GM15510 (cell line): ENCODE results near the gene DMAP1.

Experiments
- POLR2A ChIP-seq: IDR thresholded peaks from 3 replicates; pipeline ENCODE4 v1.6.1; 2011; ENCODE audit warnings: borderline replicate concordance; ENCODE audit not compliant: insufficient read length; ENCODE audit errors: extremely low read depth

The DMAP1 gene

GRCh38 chr1:44213222-44214112, at the start of gene DMAP1:
DMAP1 (plus strand) TSS chr1:44213471; CDS start chr1:44213754, 283 bp downstream.
- TF ChIP-seq POLR2A = peak; percentile 65

GRCh38 chr1:44168520-44169098, 44.7 kb upstream of the DMAP1 start:
- TF ChIP-seq POLR2A = no peak

GRCh38 chr1:44170281-44170823, 42.9 kb upstream of the DMAP1 start:
- TF ChIP-seq POLR2A = no peak

GRCh38 chr1:44174630-44175029, 38.6 kb upstream of the DMAP1 start:
- TF ChIP-seq POLR2A = no peak

GRCh38 chr1:44200336-44200735, 12.9 kb upstream of the DMAP1 start:
- no peak for TF ChIP-seq POLR2A

GRCh38 chr1:44208226-44208625, 5.0 kb upstream of the DMAP1 start:
- no peak for TF ChIP-seq POLR2A

- no peak for TF ChIP-seq POLR2A
Measured at GRCh38 chr1:44210595-44210994, 2.7 kb upstream of the DMAP1 start.

- no peak for TF ChIP-seq POLR2A
Measured at GRCh38 chr1:44212355-44213221, 683 bp upstream of the DMAP1 start.

GRCh38 chr1:44217809-44218410, 4.6 kb downstream of the DMAP1 start:
- TF ChIP-seq POLR2A = no peak

GRCh38 chr1:44218503-44219300, 5.4 kb downstream of the DMAP1 start:
- no peak for TF ChIP-seq POLR2A

- TF ChIP-seq POLR2A = no peak
Measured at GRCh38 chr1:44219301-44219626, 6.0 kb downstream of the DMAP1 start.

- no peak for TF ChIP-seq POLR2A
Measured at GRCh38 chr1:44220001-44220751, 6.9 kb downstream of the DMAP1 start.

GRCh38 chr1:44220755-44221154, 7.5 kb downstream of the DMAP1 start:
- no peak for TF ChIP-seq POLR2A
